GM12878 (cell line): ENCODE measurements around the gene CACNA2D3.

Experiments
- CBX3 ChIP-seq: fragments of 200-600 bp; sonication (generic); IDR thresholded peaks from 2 replicates; pipeline ENCODE4 v1.6.1; 2016; ENCODE audit warnings: low read depth, borderline replicate concordance
- CTCF ChIP-seq, 3 experiments: IDR thresholded peaks in 2 of 3; conservative IDR thresholded peaks in 1 of 3; 2 replicates each; pipeline ENCODE4 v1.5.1; 2011; ENCODE audit warnings: low read depth in 3 of 3, low read length in 3 of 3, mild to moderate bottlenecking in 3 of 3, control low read depth in 2 of 3, moderate library complexity in 2 of 3, inconsistent platforms in 1 of 3, mixed read lengths in 1 of 3; ENCODE audit not compliant: control insufficient read depth in 2 of 3, insufficient read depth in 1 of 3; ENCODE audit errors: extremely low read depth in 1 of 3
- ZBTB33 ChIP-seq: fragments of 450-650 bp; IDR thresholded peaks from 2 replicates; pipeline ENCODE4 v1.6.1; 2017; ENCODE audit warnings: mild to moderate bottlenecking
- TF ChIP-seq, protein P1 (sequence below): fragments of 450-650 bp; formaldehyde crosslinking; IDR thresholded peaks from 2 replicates; pipeline ENCODE4 v1.4.0; 2022; ENCODE audit warnings: mild to moderate bottlenecking, moderate library complexity
- TF ChIP-seq, protein P2 (sequence below): IDR thresholded peaks from 2 replicates; pipeline ENCODE4 v1.6.1; 2011; ENCODE audit warnings: low read depth, mild to moderate bottlenecking, low read length, moderate library complexity, borderline replicate concordance; ENCODE audit errors: extremely low read depth

- TF ChIP-seq ZBTB33 (no peak), CBX3 (no peak), CTCF (IDR thresholded peaks at IDR 0.05 in 2 of 3, conservative IDR thresholded peaks at IDR 0.05 in 1 of 3; ENCODE audit: control insufficient read depth in 2 of 3, extremely low read depth in 1 of 3, insufficient read depth in 1 of 3, low read depth in 3 of 3, low read length in 3 of 3) (no peak)
- TF ChIP-seq, protein P1, sequence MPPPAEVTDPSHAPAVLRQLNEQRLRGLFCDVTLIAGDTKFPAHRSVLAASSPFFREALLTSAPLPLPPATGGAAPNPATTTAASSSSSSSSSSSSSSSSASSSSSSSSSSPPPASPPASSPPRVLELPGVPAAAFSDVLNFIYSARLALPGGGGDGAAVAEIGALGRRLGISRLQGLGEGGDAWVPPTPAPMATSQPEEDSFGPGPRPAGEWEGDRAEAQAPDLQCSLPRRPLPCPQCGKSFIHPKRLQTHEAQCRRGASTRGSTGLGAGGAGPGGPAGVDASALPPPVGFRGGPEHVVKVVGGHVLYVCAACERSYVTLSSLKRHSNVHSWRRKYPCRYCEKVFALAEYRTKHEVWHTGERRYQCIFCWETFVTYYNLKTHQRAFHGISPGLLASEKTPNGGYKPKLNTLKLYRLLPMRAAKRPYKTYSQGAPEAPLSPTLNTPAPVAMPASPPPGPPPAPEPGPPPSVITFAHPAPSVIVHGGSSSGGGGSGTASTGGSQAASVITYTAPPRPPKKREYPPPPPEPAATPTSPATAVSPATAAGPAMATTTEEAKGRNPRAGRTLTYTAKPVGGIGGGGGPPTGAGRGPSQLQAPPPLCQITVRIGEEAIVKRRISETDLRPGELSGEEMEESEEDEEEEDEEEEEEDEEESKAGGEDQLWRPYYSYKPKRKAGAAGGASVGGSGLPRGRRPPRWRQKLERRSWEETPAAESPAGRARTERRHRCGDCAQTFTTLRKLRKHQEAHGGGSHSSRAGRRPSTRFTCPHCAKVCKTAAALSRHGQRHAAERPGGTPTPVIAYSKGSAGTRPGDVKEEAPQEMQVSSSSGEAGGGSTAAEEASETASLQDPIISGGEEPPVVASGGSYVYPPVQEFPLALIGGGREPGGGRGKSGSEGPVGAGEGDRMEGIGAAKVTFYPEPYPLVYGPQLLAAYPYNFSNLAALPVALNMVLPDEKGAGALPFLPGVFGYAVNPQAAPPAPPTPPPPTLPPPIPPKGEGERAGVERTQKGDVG (CRISPR knock-in tag), result no peak
- TF ChIP-seq, protein P2, sequence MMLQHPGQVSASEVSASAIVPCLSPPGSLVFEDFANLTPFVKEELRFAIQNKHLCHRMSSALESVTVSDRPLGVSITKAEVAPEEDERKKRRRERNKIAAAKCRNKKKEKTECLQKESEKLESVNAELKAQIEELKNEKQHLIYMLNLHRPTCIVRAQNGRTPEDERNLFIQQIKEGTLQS, result no peak
Measured at GRCh38 chr3:54986294-54986693, 863.9 kb downstream of the CACNA2D3 start.
